Panc1 (cell line): Measurements from ENCODE around the gene FCGR3A. TPM values are rescaled to one million over a fixed set of nuclear protein-coding genes. Genes with fewer than 3 reads are reported as not detected.
"Not testable (repeated sequence)": the region's sequence is repeated elsewhere in the genome, so short reads cannot be mapped to it uniquely, and the experiment has no call there.

Experiments used
- ATAC-seq: fragments of 200-7000 bp; cut with Tn5 transposase; 2 replicates; pipeline ENCODE4 v1.9.1; 2020; ENCODE audit warnings: mild to moderate bottlenecking, moderate library complexity
- BruUV-seq: library from RNA; stranded (reverse); fragments of 400-500 nt; replicated peaks from 2 replicates; lab custom pipeline; 2021; lab: Mats Ljungman, UMichigan
- CTCF ChIA-PET: fragments of 300-600 bp; sonication (Branson Sonifier 250); formaldehyde crosslinking; loops from one replicate; lab custom pipeline; 2022; ENCODE audit warnings: antibody characterized with exemption; lab: Charles Lee
- POLR2A ChIA-PET: fragments of 300-600 bp; sonication (Branson Sonifier 250); formaldehyde crosslinking; loops from one replicate; lab custom pipeline; 2022; ENCODE audit warnings: antibody characterized with exemption; lab: Charles Lee
- DNase-seq: peaks from one replicate; pipeline ENCODE4 v3.0.0-alpha.2; 2010; ENCODE audit warnings: low read depth, low spot score
- H3K27ac ChIP-seq: 2 replicates; pipeline ENCODE4 v1.5.1; 2011; ENCODE audit warnings: mild to moderate bottlenecking, low read length, inconsistent platforms
- H3K27me3 ChIP-seq: fragments of 200-500 bp; sonication (Bioruptor generic); 2 replicates; pipeline ENCODE4 v1.6.0; 2014; ENCODE audit warnings: low read length, inconsistent platforms; ENCODE audit not compliant: control insufficient read depth, insufficient read depth
- H3K36me3 ChIP-seq: fragments of 200-500 bp; sonication (Bioruptor generic); 2 replicates; pipeline ENCODE4 v1.5.1; 2014; ENCODE audit warnings: inconsistent platforms, mild to moderate bottlenecking, low read length, moderate library complexity; ENCODE audit not compliant: control insufficient read depth, insufficient read depth
- H3K4me1 ChIP-seq: 2 replicates; pipeline ENCODE4 v1.5.1; 2011; ENCODE audit warnings: inconsistent platforms, mild to moderate bottlenecking, low read length, moderate library complexity; ENCODE audit not compliant: control insufficient read depth, insufficient read depth
- H3K4me3 ChIP-seq, 2 experiments: 2 replicates each; pipeline ENCODE4 v1.5.1; 2011 to 2012; ENCODE audit warnings: low read depth in 2 of 2, low read length in 2 of 2, mild to moderate bottlenecking in 2 of 2, inconsistent platforms in 1 of 2, moderate library complexity in 1 of 2
- H3K9me3 ChIP-seq: fragments of 200-500 bp; sonication (Bioruptor generic); 2 replicates; pipeline ENCODE4 v1.5.1; 2014; ENCODE audit warnings: low read depth, mild to moderate bottlenecking, inconsistent platforms, low read length, moderate library complexity; ENCODE audit not compliant: control insufficient read depth, insufficient read depth
- CTCF ChIP-seq: fragments of 450-650 bp; IDR thresholded peaks from 2 replicates; pipeline ENCODE4 v1.5.1; 2017; ENCODE audit warnings: mild to moderate bottlenecking
- POLR2AphosphoS5 ChIP-seq: IDR thresholded peaks from 2 replicates; pipeline ENCODE4 v1.6.1; 2012; ENCODE audit warnings: mild to moderate bottlenecking, low read depth, low read length, moderate library complexity
- TCF7L2 ChIP-seq: IDR thresholded peaks from 2 replicates; pipeline ENCODE4 v1.6.1; 2011; ENCODE audit warnings: mild to moderate bottlenecking, low read depth, low read length, inconsistent platforms
- in situ Hi-C: cut with HindIII; loops from 2 replicates; pipeline ENCODE4 v1.10.0; 2016; ENCODE audit warnings: low sequenced_read_pairs, low pct_unique_long_range_greater_than_20kb
- intact Hi-C: fragments of 100-400 bp; cut with micrococcal nuclease; formaldehyde crosslinking; loops from one replicate; pipeline ENCODE4 v1.10.0; 2022; ENCODE audit not compliant: unreplicated experiment
- total RNA-seq: library from RNA; stranded (reverse); gene quantifications from one replicate; pipeline ENCODE4 v1.2.1, GENCODE V29; 2021; ENCODE audit not compliant: unreplicated experiment

The FCGR3A gene
- total RNA-seq, 1 experiment from 2014 or later = 0.13 TPM

- DNase-seq, H3K27ac ChIP-seq, POLR2A ChIA-PET, intact Hi-C loops, H3K9me3 ChIP-seq, BruUV-seq, H3K36me3 ChIP-seq, CTCF ChIA-PET, H3K4me1 ChIP-seq, H3K27me3 ChIP-seq: not testable (repeated sequence)
- ATAC-seq = peak; percentile 33
- 0 out of 2 replicates have a peak, but pooled peaks have one; percentile 17 for TF ChIP-seq CTCF
- H3K4me3 ChIP-seq = peak overlapping the region in 1 of 2 experiments; percentile 86; a peak in 3 of 4 replicates
- in situ Hi-C loops = loop anchor here (25.0 kb wide), 1 partner anchor 197 kb away; the partner anchor contains the start of gene DUSP12
Observed at GRCh38 chr1:161540570-161540960, 9.1 kb downstream of the FCGR3A start.

GRCh38 chr1:161539731-161540569 is 9.7 kb downstream of the FCGR3A start:
- in situ Hi-C loops (loop anchor here (25.0 kb wide), 1 partner anchor 197 kb away; the partner anchor contains the start of gene DUSP12), intact Hi-C loops (loop anchor here (10.0 kb wide), 1 partner anchor 205 kb away; the partner anchor contains the start of gene DUSP12)
- Histone ChIP-seq H3K27ac (peak overlapping the region; percentile 51), H3K4me3 (peak overlapping the region; percentile 80 to 86)
- H3K4me1 ChIP-seq, BruUV-seq, POLR2A ChIA-PET, H3K27me3 ChIP-seq, H3K9me3 ChIP-seq, H3K36me3 ChIP-seq, CTCF ChIA-PET: not testable (repeated sequence)
- ATAC-seq (peak; percentile 98), DNase-seq (peak; percentile 95)
- TF ChIP-seq CTCF (peak; percentile 42), POLR2AphosphoS5 (peak; percentile 54; the same call in 1 of the 2 replicates), TCF7L2 (peak; percentile 29; the same call in 1 of the 2 replicates)

DNA sequence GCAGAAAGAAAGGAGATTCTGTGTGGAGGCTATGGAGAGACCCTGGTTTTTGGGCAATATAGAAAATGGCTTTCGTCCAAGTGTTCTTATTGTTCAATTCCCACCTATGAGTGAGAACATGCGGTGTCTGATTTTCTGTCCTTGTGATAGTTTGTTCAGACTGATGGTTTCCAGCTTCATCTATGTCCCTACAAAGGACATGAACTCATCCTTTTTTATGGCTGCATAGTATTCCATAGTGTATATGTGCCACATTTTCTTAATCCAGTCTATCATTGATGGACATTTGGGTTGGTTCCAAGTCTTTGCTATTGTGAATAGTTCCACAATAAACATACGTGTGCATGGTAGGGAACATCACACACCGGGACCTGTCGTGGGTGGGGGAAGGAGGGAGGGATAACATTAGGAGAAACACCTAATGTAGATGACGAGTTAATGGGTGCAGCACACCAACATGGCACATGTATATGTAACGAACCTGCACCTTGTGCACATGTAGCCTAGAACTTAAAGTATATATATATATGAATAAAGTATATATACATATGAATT is 10.6 kb downstream of the FCGR3A start:
- POLR2A ChIA-PET, H3K27me3 ChIP-seq, DNase-seq, BruUV-seq, ATAC-seq, CTCF ChIA-PET, H3K4me1 ChIP-seq, H3K9me3 ChIP-seq, H3K36me3 ChIP-seq, H3K27ac ChIP-seq: not testable (repeated sequence)
- in situ Hi-C loops (loop anchor here (25.0 kb wide), 1 partner anchor 198 kb away; the partner anchor contains the start of gene DUSP12), intact Hi-C loops (loop anchor here (10.0 kb wide), 1 partner anchor 206 kb away; the partner anchor contains the start of gene DUSP12)
- H3K4me3 ChIP-seq = peak overlapping the region; percentile 80 to 86

- H3K27me3 ChIP-seq, ATAC-seq, CTCF ChIA-PET, H3K4me3 ChIP-seq, H3K4me1 ChIP-seq, H3K27ac ChIP-seq, H3K36me3 ChIP-seq, BruUV-seq, POLR2A ChIA-PET, H3K9me3 ChIP-seq, DNase-seq: not testable (repeated sequence)
- intact Hi-C loops = loop anchor here (10.0 kb wide), 1 partner anchor 208 kb away; the partner anchor contains the start of gene DUSP12
- in situ Hi-C loops = loop anchor here (25.0 kb wide), 1 partner anchor 200 kb away; the partner anchor contains the start of gene DUSP12
Observed at GRCh38 chr1:161537068-161537669, 12.4 kb downstream of the FCGR3A start.
